CD4-positive, alpha-beta memory T cell (primary cell): ENCODE measurements around the gene UGGT2. TPM values are rescaled to one million over a fixed set of nuclear protein-coding genes. Genes with fewer than 3 reads are reported as not detected.
"Not testable (repeated sequence)": the region's sequence is repeated elsewhere in the genome, so short reads cannot be mapped to it uniquely, and the experiment has no call there.

ENCODE experiments used
- CTCF ChIA-PET: fragments of 350-600 bp; sonication (Branson Sonifier 250); formaldehyde crosslinking; loops from one replicate; lab custom pipeline; 2021; ENCODE audit warnings: inconsistent platforms; ENCODE audit not compliant: partially characterized antibody; lab: Charles Lee
- POLR2A ChIA-PET: fragments of 350-600 bp; sonication (Branson Sonifier 250); formaldehyde crosslinking; loops from one replicate; lab custom pipeline; 2021; ENCODE audit not compliant: partially characterized antibody; lab: Charles Lee
- DNase-seq, 5 donors: peaks; one replicate each; pipeline versions ENCODE4 v3.0.0 to v3.0.0-alpha.2; 2020 to 2022; ENCODE audit warnings: mixed read lengths in 1 of 5
- H3K27ac ChIP-seq: one replicate; pipeline ENCODE4 v1.7.0; 2013; ENCODE audit warnings: low read depth, low read length
- H3K27me3 ChIP-seq: 2 replicates; pipeline ENCODE4 v1.7.0; 2013; ENCODE audit warnings: mild to moderate bottlenecking, low read length, moderate library complexity; ENCODE audit not compliant: insufficient read depth
- H3K36me3 ChIP-seq: 2 replicates; pipeline ENCODE4 v1.7.0; 2013; ENCODE audit warnings: mild to moderate bottlenecking, low read length, moderate library complexity; ENCODE audit not compliant: insufficient read depth
- H3K4me1 ChIP-seq: 2 replicates; pipeline ENCODE4 v1.7.0; 2013; ENCODE audit warnings: mild to moderate bottlenecking, low read length, moderate library complexity; ENCODE audit not compliant: insufficient read depth
- H3K4me3 ChIP-seq, 2 donors: one replicate each; pipeline ENCODE4 v1.7.0; 2013; ENCODE audit warnings: low read length in 2 of 2, mild to moderate bottlenecking in 1 of 2
- H3K9me3 ChIP-seq, 2 donors: one replicate each; pipeline ENCODE4 v1.7.0; 2013; ENCODE audit warnings: low read length in 2 of 2, control low read depth in 1 of 2; ENCODE audit not compliant: control insufficient read depth in 1 of 2
- H3K27ac Mint-ChIP-seq, 7 donors: one replicate each; pipeline ENCODE4 v1.8.0; 2020 to 2021; ENCODE audit warnings: mixed read lengths in 7 of 7, mild to moderate bottlenecking in 6 of 7, inconsistent platforms in 3 of 7, moderate library complexity in 3 of 7
- H3K27me3 Mint-ChIP-seq, 2 donors: one replicate each; pipeline ENCODE4 v1.8.0; 2020 to 2021; ENCODE audit warnings: mixed read lengths in 2 of 2
- H3K36me3 Mint-ChIP-seq, 2 donors: one replicate each; pipeline ENCODE4 v1.8.0; 2020 to 2021; ENCODE audit warnings: mixed read lengths in 2 of 2, inconsistent platforms in 1 of 2, mild to moderate bottlenecking in 1 of 2
- H3K4me1 Mint-ChIP-seq, 4 donors: one replicate each; pipeline ENCODE4 v1.8.0; 2020 to 2021; ENCODE audit warnings: mixed read lengths in 4 of 4, mild to moderate bottlenecking in 1 of 4
- H3K4me3 Mint-ChIP-seq, 8 donors: one replicate each; pipeline ENCODE4 v1.8.0; 2020 to 2021; ENCODE audit warnings: mixed read lengths in 8 of 8, mild to moderate bottlenecking in 7 of 8, moderate library complexity in 6 of 8, inconsistent platforms in 3 of 8
- H3K9me3 Mint-ChIP-seq, 8 donors: one replicate each; pipeline ENCODE4 v1.8.0; 2020 to 2021; ENCODE audit warnings: mixed read lengths in 8 of 8, mild to moderate bottlenecking in 5 of 8, inconsistent platforms in 3 of 8, moderate library complexity in 1 of 8
- intact Hi-C: fragments of 100-400 bp; cut with micrococcal nuclease; formaldehyde crosslinking; loops from one replicate; pipeline ENCODE4 v1.15.1; 2023
- polyA plus RNA-seq, 2 donors: library from polyadenylated mRNA; unstranded; fragments of 300-500 nt; fragmentation: Illumina TruSeq; gene quantifications; one replicate each; pipeline ENCODE4 v1.2.3, GENCODE V29; 2021
- total RNA-seq, 2 experiments: library from RNA; stranded (reverse); gene quantifications; one replicate each; pipeline ENCODE4 v1.2.3, GENCODE V29; 2021

The UGGT2 gene
- total and polyA plus RNA-seq, 4 experiments from 2014 or later = not detected

- H3K4me3 ChIP-seq, POLR2A ChIA-PET, H3K27me3 ChIP-seq, DNase-seq, H3K4me1 Mint-ChIP-seq, H3K36me3 ChIP-seq, intact Hi-C loops, H3K27ac ChIP-seq, H3K4me1 ChIP-seq, CTCF ChIA-PET, H3K4me3 Mint-ChIP-seq, H3K27ac Mint-ChIP-seq, H3K9me3 ChIP-seq, H3K36me3 Mint-ChIP-seq: not testable (repeated sequence)
- H3K27me3 Mint-ChIP-seq = peaks cover 4 to 11% of the 10 kb centered on the region in 2 donors
- H3K9me3 Mint-ChIP-seq = peaks cover 3 to 28% (median 9%) of the 10 kb centered on the region in 8 donors
Measured at GRCh38 chr13:96046449-96047126, 6.6 kb downstream of the UGGT2 start.

- ChIA-PET CTCF (no interaction called here), POLR2A (no interaction called here)
- H3K4me1 ChIP-seq = no peaks in the 10 kb centered on the region
Measured at GRCh38 chr13:96044238-96044637, 9.0 kb downstream of the UGGT2 start.

GRCh38 chr13:96041326-96042110 lies 11.7 kb downstream of the UGGT2 start:
- ChIA-PET POLR2A (no interaction called here), CTCF (no interaction called here)
- no peaks in the 10 kb centered on the region for H3K36me3 Mint-ChIP-seq
- Histone ChIP-seq H3K27ac (no peak overlapping the region), H3K4me1 (no peaks in the 10 kb centered on the region), H3K36me3 (no peaks in the 10 kb centered on the region), H3K9me3 (no peaks in the 10 kb centered on the region), H3K27me3 (no peaks in the 10 kb centered on the region), H3K4me3 (no peak overlapping the region)
- no peaks in the 10 kb centered on the region for H3K4me1 Mint-ChIP-seq
- no peak overlapping the region for H3K27ac Mint-ChIP-seq
- peaks cover 3 to 15% (median 7%) of the 10 kb centered on the region in 8 donors for H3K9me3 Mint-ChIP-seq
- intact Hi-C loops = no loop called here
- H3K27me3 Mint-ChIP-seq = peaks cover 0 to 3% of the 10 kb centered on the region in 2 donors
- H3K4me3 Mint-ChIP-seq = no peak overlapping the region
- no peak for DNase-seq

More at GRCh38 chr13:96044238-96044637, 9.0 kb downstream of the UGGT2 start:
- peaks cover 3 to 21% (median 9%) of the 10 kb centered on the region in 8 donors for H3K9me3 Mint-ChIP-seq
- Histone ChIP-seq H3K36me3 (no peaks in the 10 kb centered on the region), H3K9me3 (no peaks in the 10 kb centered on the region), H3K27me3 (no peaks in the 10 kb centered on the region), H3K4me3 (no peak overlapping the region), H3K27ac (no peak overlapping the region)
- intact Hi-C loops = no loop called here
- H3K27me3 Mint-ChIP-seq = peaks cover 0 to 9% of the 10 kb centered on the region in 2 donors
- no peak overlapping the region for H3K27ac Mint-ChIP-seq
- no peak for DNase-seq
- no peaks in the 10 kb centered on the region for H3K36me3 Mint-ChIP-seq
- H3K4me3 Mint-ChIP-seq = no peak overlapping the region
- H3K4me1 Mint-ChIP-seq = no peaks in the 10 kb centered on the region

- Histone ChIP-seq H3K36me3 (no peaks in the 10 kb centered on the region), H3K4me1 (no peaks in the 10 kb centered on the region), H3K27ac (no peak overlapping the region), H3K27me3 (no peaks in the 10 kb centered on the region), H3K9me3 (no peaks in the 10 kb centered on the region), H3K4me3 (no peak overlapping the region)
- ChIA-PET CTCF (no interaction called here), POLR2A (no interaction called here)
- DNase-seq = no peak
- Mint-ChIP-seq H3K9me3 (peaks cover 0 to 9% (median under 1%) of the 10 kb centered on the region in 8 donors), H3K27ac (no peak overlapping the region), H3K27me3 (no peaks in the 10 kb centered on the region), H3K4me1 (no peaks in the 10 kb centered on the region), H3K4me3 (no peak overlapping the region), H3K36me3 (no peaks in the 10 kb centered on the region)
- intact Hi-C loops = no loop called here
Measured at GRCh38 chr13:96036515-96036914, 16.7 kb downstream of the UGGT2 start.

GRCh38 chr13:96034662-96035061 lies 18.5 kb downstream of the UGGT2 start:
- H3K4me3 ChIP-seq = no peak overlapping the region
- no peaks in the 10 kb centered on the region for H3K4me1 ChIP-seq
- H3K9me3 Mint-ChIP-seq = peaks cover 0 to 7% (median under 1%) of the 10 kb centered on the region in 8 donors
- no peaks in the 10 kb centered on the region for H3K27me3 ChIP-seq
- H3K36me3 ChIP-seq = no peaks in the 10 kb centered on the region
- no peak overlapping the region for H3K4me3 Mint-ChIP-seq
- ChIA-PET POLR2A (no interaction called here), CTCF (no interaction called here)
- no peak for DNase-seq
- no peaks in the 10 kb centered on the region for H3K27me3 Mint-ChIP-seq
- no peaks in the 10 kb centered on the region for H3K36me3 Mint-ChIP-seq
- no peaks in the 10 kb centered on the region for H3K4me1 Mint-ChIP-seq
- intact Hi-C loops = no loop called here
- no peak overlapping the region for H3K27ac ChIP-seq
- no peak overlapping the region for H3K27ac Mint-ChIP-seq
- no peaks in the 10 kb centered on the region for H3K9me3 ChIP-seq

GRCh38 chr13:96033220-96034015 lies 19.8 kb downstream of the UGGT2 start:
- intact Hi-C loops = no loop called here
- ChIA-PET POLR2A (no interaction called here), CTCF (no interaction called here)
- no peak overlapping the region for H3K4me3 Mint-ChIP-seq
- no peak overlapping the region for H3K27ac ChIP-seq
- H3K36me3 ChIP-seq = no peaks in the 10 kb centered on the region
- H3K4me1 Mint-ChIP-seq = no peaks in the 10 kb centered on the region
- no peaks in the 10 kb centered on the region for H3K4me1 ChIP-seq
- no peaks in the 10 kb centered on the region for H3K9me3 ChIP-seq
- no peaks in the 10 kb centered on the region for H3K27me3 Mint-ChIP-seq
- no peaks in the 10 kb centered on the region for H3K36me3 Mint-ChIP-seq
- H3K27me3 ChIP-seq = no peaks in the 10 kb centered on the region
- H3K4me3 ChIP-seq = no peak overlapping the region
- no peak for DNase-seq
- H3K9me3 Mint-ChIP-seq = peaks cover 0 to 7% (median under 1%) of the 10 kb centered on the region in 8 donors
- no peak overlapping the region for H3K27ac Mint-ChIP-seq

GRCh38 chr13:96032717-96033116 lies 20.5 kb downstream of the UGGT2 start:
- POLR2A ChIA-PET = no interaction called here
- no peak overlapping the region for H3K4me3 Mint-ChIP-seq
- peaks cover 0 to 7% (median under 1%) of the 10 kb centered on the region in 8 donors for H3K9me3 Mint-ChIP-seq
- H3K27me3 ChIP-seq = no peaks in the 10 kb centered on the region
- no peaks in the 10 kb centered on the region for H3K4me1 Mint-ChIP-seq
- no peak overlapping the region for H3K4me3 ChIP-seq
- no peaks in the 10 kb centered on the region for H3K4me1 ChIP-seq
- CTCF ChIA-PET = no interaction called here
- no peak for DNase-seq
- H3K27me3 Mint-ChIP-seq = no peaks in the 10 kb centered on the region
- intact Hi-C loops = no loop called here
- no peaks in the 10 kb centered on the region for H3K36me3 Mint-ChIP-seq
- no peak overlapping the region for H3K27ac Mint-ChIP-seq
- no peaks in the 10 kb centered on the region for H3K9me3 ChIP-seq
- no peaks in the 10 kb centered on the region for H3K36me3 ChIP-seq
- H3K27ac ChIP-seq = no peak overlapping the region
